Ishikawa (cell line): ENCODE results near the gene PCCA.

Experiments
- CEBPB ChIP-seq: IDR thresholded peaks from 2 replicates; pipeline ENCODE4 v1.6.1; 2012
- CREB1 ChIP-seq: IDR thresholded peaks from 2 replicates; pipeline ENCODE4 v1.6.1; 2012; ENCODE audit warnings: low read depth
- EGR1 ChIP-seq: IDR thresholded peaks from 2 replicates; pipeline ENCODE4 v1.6.1; 2012
- EP300 ChIP-seq: IDR thresholded peaks from 2 replicates; pipeline ENCODE4 v1.6.1; 2012; ENCODE audit warnings: borderline replicate concordance
- FOXM1 ChIP-seq: IDR thresholded peaks from 2 replicates; pipeline ENCODE4 v1.6.1; 2012; ENCODE audit warnings: low read depth, borderline replicate concordance
- NFIC ChIP-seq: IDR thresholded peaks from 2 replicates; pipeline ENCODE4 v1.6.1; 2012
- RAD21 ChIP-seq: IDR thresholded peaks from 2 replicates; pipeline ENCODE4 v1.6.1; 2012; ENCODE audit warnings: low read depth
- TAF1 ChIP-seq: IDR thresholded peaks from 2 replicates; pipeline ENCODE4 v1.6.1; 2012; ENCODE audit warnings: low read depth, mild to moderate bottlenecking
- TCF12 ChIP-seq: IDR thresholded peaks from 2 replicates; pipeline ENCODE4 v1.6.1; 2012; ENCODE audit warnings: low read depth
- TEAD4 ChIP-seq: IDR thresholded peaks from 2 replicates; pipeline ENCODE4 v1.6.1; 2012
- USF1 ChIP-seq: IDR thresholded peaks from 2 replicates; pipeline ENCODE4 v1.6.1; 2012
- YY1 ChIP-seq: IDR thresholded peaks from 2 replicates; pipeline ENCODE4 v1.6.1; 2012; ENCODE audit warnings: low read depth
- ZBTB7A ChIP-seq: IDR thresholded peaks from 2 replicates; pipeline ENCODE4 v1.6.1; 2012; ENCODE audit warnings: low read depth
- TF ChIP-seq, protein P1 (sequence below): IDR thresholded peaks from 2 replicates; pipeline ENCODE4 v1.6.1; 2012
- TF ChIP-seq, protein P2 (sequence below): IDR thresholded peaks from 2 replicates; pipeline ENCODE4 v1.6.1; 2012; ENCODE audit warnings: low read depth, mild to moderate bottlenecking

The PCCA gene

DNA sequence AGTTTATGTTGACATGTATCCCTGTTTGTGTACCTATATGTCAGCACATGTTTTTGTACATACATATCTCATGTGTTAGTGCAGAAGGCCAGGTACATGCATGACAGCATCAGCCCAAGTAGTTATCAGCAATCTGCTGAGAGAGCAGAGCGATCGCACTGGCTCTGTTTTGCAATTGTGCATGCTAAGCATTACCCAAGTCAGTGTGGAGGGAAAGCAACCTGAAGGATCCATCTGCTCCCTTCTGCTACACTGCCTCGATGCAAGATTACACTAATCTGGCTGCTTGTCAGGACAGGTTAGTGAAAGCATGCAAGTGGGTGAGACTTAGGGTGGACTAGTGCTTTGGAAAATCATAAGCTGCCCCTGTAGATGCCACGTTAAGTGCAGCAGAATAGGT, 211.8 kb downstream of the PCCA start:
- TF ChIP-seq ZBTB7A (no peak), YY1 (no peak), CREB1 (no peak), CEBPB (no peak), TEAD4 (no peak), USF1 (no peak), TCF12 (no peak), TAF1 (no peak), RAD21 (no peak), FOXM1 (no peak), NFIC (no peak), EGR1 (no peak), EP300 (no peak)
- TF ChIP-seq, protein P1, sequence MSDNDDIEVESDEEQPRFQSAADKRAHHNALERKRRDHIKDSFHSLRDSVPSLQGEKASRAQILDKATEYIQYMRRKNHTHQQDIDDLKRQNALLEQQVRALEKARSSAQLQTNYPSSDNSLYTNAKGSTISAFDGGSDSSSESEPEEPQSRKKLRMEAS, result no peak
- TF ChIP-seq, protein P2, sequence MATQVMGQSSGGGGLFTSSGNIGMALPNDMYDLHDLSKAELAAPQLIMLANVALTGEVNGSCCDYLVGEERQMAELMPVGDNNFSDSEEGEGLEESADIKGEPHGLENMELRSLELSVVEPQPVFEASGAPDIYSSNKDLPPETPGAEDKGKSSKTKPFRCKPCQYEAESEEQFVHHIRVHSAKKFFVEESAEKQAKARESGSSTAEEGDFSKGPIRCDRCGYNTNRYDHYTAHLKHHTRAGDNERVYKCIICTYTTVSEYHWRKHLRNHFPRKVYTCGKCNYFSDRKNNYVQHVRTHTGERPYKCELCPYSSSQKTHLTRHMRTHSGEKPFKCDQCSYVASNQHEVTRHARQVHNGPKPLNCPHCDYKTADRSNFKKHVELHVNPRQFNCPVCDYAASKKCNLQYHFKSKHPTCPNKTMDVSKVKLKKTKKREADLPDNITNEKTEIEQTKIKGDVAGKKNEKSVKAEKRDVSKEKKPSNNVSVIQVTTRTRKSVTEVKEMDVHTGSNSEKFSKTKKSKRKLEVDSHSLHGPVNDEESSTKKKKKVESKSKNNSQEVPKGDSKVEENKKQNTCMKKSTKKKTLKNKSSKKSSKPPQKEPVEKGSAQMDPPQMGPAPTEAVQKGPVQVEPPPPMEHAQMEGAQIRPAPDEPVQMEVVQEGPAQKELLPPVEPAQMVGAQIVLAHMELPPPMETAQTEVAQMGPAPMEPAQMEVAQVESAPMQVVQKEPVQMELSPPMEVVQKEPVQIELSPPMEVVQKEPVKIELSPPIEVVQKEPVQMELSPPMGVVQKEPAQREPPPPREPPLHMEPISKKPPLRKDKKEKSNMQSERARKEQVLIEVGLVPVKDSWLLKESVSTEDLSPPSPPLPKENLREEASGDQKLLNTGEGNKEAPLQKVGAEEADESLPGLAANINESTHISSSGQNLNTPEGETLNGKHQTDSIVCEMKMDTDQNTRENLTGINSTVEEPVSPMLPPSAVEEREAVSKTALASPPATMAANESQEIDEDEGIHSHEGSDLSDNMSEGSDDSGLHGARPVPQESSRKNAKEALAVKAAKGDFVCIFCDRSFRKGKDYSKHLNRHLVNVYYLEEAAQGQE, result no peak

- TF ChIP-seq YY1, result no peak
- TF ChIP-seq ZBTB7A, result no peak
- no peak for TF ChIP-seq RAD21
- TF ChIP-seq, protein P2, result no peak
- no peak for TF ChIP-seq CEBPB
- no peak for TF ChIP-seq USF1
- no peak for TF ChIP-seq CREB1
- TF ChIP-seq EP300, result no peak
- TF ChIP-seq TAF1, result no peak
- TF ChIP-seq, protein P1, result no peak
- no peak for TF ChIP-seq EGR1
- no peak for TF ChIP-seq TEAD4
- TF ChIP-seq NFIC, result no peak
- TF ChIP-seq FOXM1, result no peak
Observed at GRCh38 chr13:100301418-100301817, 212.5 kb downstream of the PCCA start.

DNA sequence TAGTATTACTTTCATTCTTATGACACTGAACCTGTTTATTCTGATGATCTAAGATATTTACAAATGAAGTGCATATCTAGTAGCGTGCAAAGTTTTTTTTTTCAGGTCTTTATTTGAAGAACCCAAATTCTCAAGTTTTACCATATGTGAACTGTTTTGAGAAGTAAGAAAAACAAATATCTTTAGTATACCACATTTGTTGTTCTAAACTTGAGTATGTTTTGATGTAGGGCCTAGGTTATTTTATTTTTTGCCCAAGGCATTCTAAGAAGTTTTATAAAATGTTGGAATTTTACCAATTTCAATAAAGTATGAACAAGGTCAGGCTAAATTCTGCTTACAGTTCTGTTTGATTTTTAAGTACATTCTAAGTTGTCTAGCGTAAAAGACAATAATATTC, 213.5 kb downstream of the PCCA start:
- TF ChIP-seq YY1 (no peak), CREB1 (no peak), EP300 (no peak), ZBTB7A (no peak), EGR1 (no peak), USF1 (no peak), TCF12 (no peak), CEBPB (no peak), RAD21 (no peak), TAF1 (no peak)
- TF ChIP-seq, protein P2, result no peak
- TF ChIP-seq, protein P1, result no peak

- TF ChIP-seq, protein P2, result no peak
- TF ChIP-seq TEAD4 (no peak), CEBPB (no peak), EGR1 (no peak), EP300 (no peak), NFIC (no peak), ZBTB7A (no peak), CREB1 (no peak), YY1 (no peak)
- TF ChIP-seq, protein P1, result no peak
Observed at GRCh38 chr13:100304229-100304628, 215.3 kb downstream of the PCCA start.
